AG09319 (cell line): ENCODE data around the gene SRBD1.

Source experiments
- DNase-seq: peaks from one replicate; pipeline ENCODE4 v3.0.0-alpha.2; 2010; ENCODE audit warnings: low read depth; ENCODE audit errors: extremely low read depth
- CTCF ChIP-seq: IDR thresholded peaks from 2 replicates; pipeline ENCODE4 v1.5.1; 2011; ENCODE audit warnings: low read depth, mild to moderate bottlenecking, inconsistent platforms, low read length, moderate library complexity

SRBD1 gene

GRCh38 chr2:45466053-45466452, 145.0 kb downstream of the SRBD1 start:
- TF ChIP-seq CTCF = no peak
- no peak for DNase-seq

GRCh38 chr2:45460825-45461224, 150.2 kb downstream of the SRBD1 start:
- TF ChIP-seq CTCF = no peak
- DNase-seq = no peak

- no peak for TF ChIP-seq CTCF
- no peak for DNase-seq
Measured at GRCh38 chr2:45459860-45460259, 151.2 kb downstream of the SRBD1 start.

GRCh38 chr2:45458909-45459563, 152.0 kb downstream of the SRBD1 start:
- TF ChIP-seq CTCF = no peak
- peak; percentile 36 for DNase-seq

- no peak for TF ChIP-seq CTCF
- no peak for DNase-seq
Measured at GRCh38 chr2:45457211-45457945, 153.7 kb downstream of the SRBD1 start.

GRCh38 chr2:45452866-45453265, 158.2 kb downstream of the SRBD1 start:
- no peak for TF ChIP-seq CTCF
- DNase-seq = peak; percentile 78

GRCh38 chr2:45450634-45451033, 160.4 kb downstream of the SRBD1 start:
- DNase-seq = no peak
- no peak for TF ChIP-seq CTCF
